PC-3 (cell line): ENCODE measurements around the gene RAMAC. TPM values are rescaled to one million over a fixed set of nuclear protein-coding genes. Genes with fewer than 3 reads are reported as not detected.

ENCODE experiments used
- ATAC-seq: fragments of 200-7000 bp; cut with Tn5 transposase; 2 replicates; pipeline ENCODE4 v1.9.1; 2020; ENCODE audit warnings: mild to moderate bottlenecking, moderate library complexity
- BruUV-seq: library from RNA; stranded (reverse); fragments of 400-500 nt; replicated peaks from 2 replicates; lab custom pipeline; 2021; lab: Mats Ljungman, UMichigan
- CTCF ChIA-PET: fragments of 300-600 bp; sonication (Branson Sonifier 250); formaldehyde crosslinking; loops from one replicate; lab custom pipeline; 2022; ENCODE audit warnings: antibody characterized with exemption; lab: Charles Lee
- POLR2A ChIA-PET: fragments of 300-600 bp; sonication (Branson Sonifier 250); formaldehyde crosslinking; loops from one replicate; lab custom pipeline; 2022; ENCODE audit warnings: antibody characterized with exemption; ENCODE audit not compliant: unreplicated experiment; lab: Charles Lee
- DNase-seq: peaks from one replicate; pipeline ENCODE4 v3.0.0-alpha.2; 2015
- H2AFZ ChIP-seq: fragments of 300-600 bp; sonication (generic); 2 replicates; pipeline ENCODE4 v1.6.0; 2016; ENCODE audit warnings: antibody characterized with exemption, low read length
- H3F3A ChIP-seq: fragments of 300-600 bp; sonication (generic); one replicate; pipeline ENCODE4 v1.6.0; 2017; ENCODE audit warnings: antibody characterized with exemption, low read length, control low read depth, mild to moderate bottlenecking; ENCODE audit not compliant: unreplicated experiment
- H3K27ac ChIP-seq: fragments of 300-600 bp; sonication (generic); 2 replicates; pipeline ENCODE4 v1.5.1; 2016; ENCODE audit warnings: mild to moderate bottlenecking, low read length
- H3K27me3 ChIP-seq: fragments of 300-600 bp; sonication (generic); 2 replicates; pipeline ENCODE4 v1.6.1; 2016; ENCODE audit warnings: low read length, mixed read lengths
- H3K36me3 ChIP-seq: fragments of 300-600 bp; sonication (generic); 2 replicates; pipeline ENCODE4 v1.6.1; 2016; ENCODE audit warnings: low read depth, mixed run types, low read length, mixed read lengths
- H3K4me1 ChIP-seq: fragments of 300-600 bp; sonication (generic); 2 replicates; pipeline ENCODE4 v1.5.1; 2016; ENCODE audit warnings: low read length; ENCODE audit not compliant: insufficient read depth
- H3K4me2 ChIP-seq: fragments of 300-600 bp; sonication (generic); 2 replicates; pipeline ENCODE4 v1.6.0; 2016; ENCODE audit warnings: low read length
- H3K4me3 ChIP-seq: fragments of 300-600 bp; sonication (generic); 2 replicates; pipeline ENCODE4 v1.5.1; 2016; ENCODE audit warnings: mild to moderate bottlenecking, low read length, mixed read lengths
- H3K79me2 ChIP-seq: fragments of 300-600 bp; sonication (generic); 2 replicates; pipeline ENCODE4 v1.6.1; 2017; ENCODE audit warnings: low read length, mixed read lengths
- H3K9ac ChIP-seq: fragments of 300-600 bp; sonication (generic); 2 replicates; pipeline ENCODE4 v1.6.0; 2016; ENCODE audit warnings: mild to moderate bottlenecking, low read length
- H3K9me2 ChIP-seq: fragments of 300-600 bp; sonication (generic); replicated peaks from 2 replicates; pipeline ENCODE4 v1.6.1; 2016; ENCODE audit warnings: mixed run types, low read length, mixed read lengths
- H3K9me3 ChIP-seq: fragments of 300-600 bp; sonication (generic); 2 replicates; pipeline ENCODE4 v1.6.1; 2016; ENCODE audit warnings: low read length, mixed read lengths
- H4K20me1 ChIP-seq: fragments of 300-600 bp; sonication (generic); 2 replicates; pipeline ENCODE4 v1.6.1; 2016; ENCODE audit warnings: low read length, mixed read lengths
- EZH2 ChIP-seq: fragments of 300-600 bp; sonication (generic); IDR thresholded peaks from one replicate; pipeline ENCODE4 v1.6.1; 2017; ENCODE audit warnings: antibody characterized with exemption, mild to moderate bottlenecking, low read length; ENCODE audit not compliant: unreplicated experiment
- EZH2phosphoT487 ChIP-seq: fragments of 300-600 bp; sonication (generic); IDR thresholded peaks from 2 replicates; pipeline ENCODE4 v1.6.1; 2018; ENCODE audit warnings: mild to moderate bottlenecking, antibody characterized with exemption, low read length, borderline replicate concordance
- intact Hi-C: fragments of 100-400 bp; cut with micrococcal nuclease; formaldehyde crosslinking; loops from 2 replicates; pipeline ENCODE4 v1.9.0; 2023
- total RNA-seq: library from RNA; depleted of rRNA; stranded (reverse); fragments of >200 nt; gene quantifications from 2 replicates; pipeline ENCODE4 v1.2.3, GENCODE V29; 2014
- TF ChIP-seq, protein P1 (sequence below): fragments of 300-600 bp; sonication (generic); conservative IDR thresholded peaks from 2 replicates; pipeline ENCODE4 v1.5.1; 2017; ENCODE audit warnings: antibody characterized with exemption, low read depth, mild to moderate bottlenecking, low read length

RAMAC gene
- total RNA-seq, 1 experiment from 2014 or later = 43.8 TPM

DNA sequence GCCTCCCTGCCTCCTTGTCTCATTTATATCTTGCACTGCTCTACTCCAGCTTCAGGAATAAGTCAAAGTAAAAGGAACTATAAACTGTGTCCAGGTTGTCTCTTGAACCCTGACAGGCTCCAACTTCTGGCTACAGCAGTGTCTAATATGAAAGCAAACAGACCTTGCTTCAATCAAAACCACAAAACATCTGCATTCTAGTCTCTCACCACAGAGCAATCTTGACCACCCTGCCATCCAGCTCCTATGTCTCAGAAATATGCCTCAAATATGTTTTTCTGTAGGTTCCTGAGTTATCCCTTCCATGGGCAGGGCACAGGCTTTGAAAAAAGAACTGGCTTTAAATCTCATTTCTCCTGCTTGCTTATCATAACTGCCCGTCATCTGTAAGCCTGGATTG is 13.0 kb upstream of the RAMAC start:
- POLR2A ChIA-PET = no interaction called here
- Histone ChIP-seq H3K27ac (no peak overlapping the region), H4K20me1 (no peaks in the 10 kb centered on the region), H3K9me3 (no peaks in the 10 kb centered on the region), H3K4me1 (no peaks in the 10 kb centered on the region), H3K79me2 (no peaks in the 10 kb centered on the region), H3K9ac (no peak overlapping the region), H3K27me3 (no peaks in the 10 kb centered on the region), H3F3A (no peaks in the 10 kb centered on the region), H2AFZ (no peak overlapping the region), H3K36me3 (no peaks in the 10 kb centered on the region), H3K4me2 (no peak overlapping the region), H3K9me2 (no peaks in the 10 kb centered on the region), H3K4me3 (no peak overlapping the region)
- no peak for ATAC-seq
- TF ChIP-seq EZH2phosphoT487 (no peak), EZH2 (no peak)
- TF ChIP-seq, protein P1, sequence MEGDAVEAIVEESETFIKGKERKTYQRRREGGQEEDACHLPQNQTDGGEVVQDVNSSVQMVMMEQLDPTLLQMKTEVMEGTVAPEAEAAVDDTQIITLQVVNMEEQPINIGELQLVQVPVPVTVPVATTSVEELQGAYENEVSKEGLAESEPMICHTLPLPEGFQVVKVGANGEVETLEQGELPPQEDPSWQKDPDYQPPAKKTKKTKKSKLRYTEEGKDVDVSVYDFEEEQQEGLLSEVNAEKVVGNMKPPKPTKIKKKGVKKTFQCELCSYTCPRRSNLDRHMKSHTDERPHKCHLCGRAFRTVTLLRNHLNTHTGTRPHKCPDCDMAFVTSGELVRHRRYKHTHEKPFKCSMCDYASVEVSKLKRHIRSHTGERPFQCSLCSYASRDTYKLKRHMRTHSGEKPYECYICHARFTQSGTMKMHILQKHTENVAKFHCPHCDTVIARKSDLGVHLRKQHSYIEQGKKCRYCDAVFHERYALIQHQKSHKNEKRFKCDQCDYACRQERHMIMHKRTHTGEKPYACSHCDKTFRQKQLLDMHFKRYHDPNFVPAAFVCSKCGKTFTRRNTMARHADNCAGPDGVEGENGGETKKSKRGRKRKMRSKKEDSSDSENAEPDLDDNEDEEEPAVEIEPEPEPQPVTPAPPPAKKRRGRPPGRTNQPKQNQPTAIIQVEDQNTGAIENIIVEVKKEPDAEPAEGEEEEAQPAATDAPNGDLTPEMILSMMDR = no peak
- CTCF ChIA-PET = no interaction called here
- BruUV-seq = no TSS peak
- intact Hi-C loops = no loop called here
- no peak for DNase-seq

GRCh38 chr15:82977076-82977475 is 8.9 kb upstream of the RAMAC start:
- DNase-seq (no peak), ATAC-seq (no peak)
- H3K36me3 ChIP-seq = no peaks in the 10 kb centered on the region
- H3K79me2 ChIP-seq = no peaks in the 10 kb centered on the region
- no peak overlapping the region for H3K27ac ChIP-seq
- H3K9me2 ChIP-seq = no peaks in the 10 kb centered on the region
- no peaks in the 10 kb centered on the region for H3K9me3 ChIP-seq
- no peak overlapping the region for H3K9ac ChIP-seq
- no peaks in the 10 kb centered on the region for H3F3A ChIP-seq
- intact Hi-C loops = no loop called here
- H3K4me3 ChIP-seq = no peak overlapping the region
- H3K27me3 ChIP-seq = no peaks in the 10 kb centered on the region
- H2AFZ ChIP-seq = no peak overlapping the region
- H3K4me1 ChIP-seq = no peaks in the 10 kb centered on the region
- H3K4me2 ChIP-seq = no peak overlapping the region
- no peaks in the 10 kb centered on the region for H4K20me1 ChIP-seq
- no TSS peak for BruUV-seq
- ChIA-PET POLR2A (no interaction called here), CTCF (no interaction called here)
- TF ChIP-seq, protein P1 = no peak
- TF ChIP-seq EZH2 (no peak), EZH2phosphoT487 (no peak)

GRCh38 chr15:82978438-82978837 is 7.6 kb upstream of the RAMAC start:
- H3K9me3 ChIP-seq = no peaks in the 10 kb centered on the region
- no peaks in the 10 kb centered on the region for H3K36me3 ChIP-seq
- no peak overlapping the region for H3K9ac ChIP-seq
- no peak overlapping the region for H3K4me2 ChIP-seq
- no peak overlapping the region for H3K4me3 ChIP-seq
- no TSS peak for BruUV-seq
- no peak for DNase-seq
- H3F3A ChIP-seq = no peaks in the 10 kb centered on the region
- H3K27me3 ChIP-seq = no peaks in the 10 kb centered on the region
- intact Hi-C loops = no loop called here
- H3K4me1 ChIP-seq = no peaks in the 10 kb centered on the region
- no peak for ATAC-seq
- H4K20me1 ChIP-seq = no peaks in the 10 kb centered on the region
- H3K9me2 ChIP-seq = no peaks in the 10 kb centered on the region
- H2AFZ ChIP-seq = no peak overlapping the region
- CTCF ChIA-PET = no interaction called here
- no peaks in the 10 kb centered on the region for H3K79me2 ChIP-seq
- H3K27ac ChIP-seq = no peak overlapping the region
- POLR2A ChIA-PET = no interaction called here
- TF ChIP-seq, protein P1 = no peak
- no peak for TF ChIP-seq EZH2phosphoT487
- no peak for TF ChIP-seq EZH2
